Endothelial cell (in vitro differentiated cells): ENCODE data around the gene CDKN2AIP. TPM values are rescaled to one million over a fixed set of nuclear protein-coding genes. Genes with fewer than 3 reads are reported as not detected.
"Not testable (repeated sequence)": the region's sequence is repeated elsewhere in the genome, so short reads cannot be mapped to it uniquely, and the experiment has no call there.

Source experiments
- DNase-seq: peaks from one replicate; pipeline ENCODE4 v3.0.0; 2021; ENCODE audit warnings: low spot score
- H3K27ac Mint-ChIP-seq: one replicate; pipeline ENCODE4 v1.8.0; 2021; ENCODE audit warnings: mixed read lengths, inconsistent platforms; ENCODE audit not compliant: unreplicated experiment
- H3K27me3 Mint-ChIP-seq: one replicate; pipeline ENCODE4 v1.8.0; 2021; ENCODE audit warnings: mild to moderate bottlenecking, moderate library complexity, mixed read lengths, inconsistent platforms; ENCODE audit not compliant: unreplicated experiment
- H3K36me3 Mint-ChIP-seq: one replicate; pipeline ENCODE4 v1.8.0; 2021; ENCODE audit warnings: mild to moderate bottlenecking, low read depth, mixed read lengths, inconsistent platforms; ENCODE audit not compliant: unreplicated experiment
- H3K4me1 Mint-ChIP-seq: one replicate; pipeline ENCODE4 v1.8.0; 2021; ENCODE audit warnings: mild to moderate bottlenecking, mixed read lengths, inconsistent platforms; ENCODE audit not compliant: unreplicated experiment
- H3K4me3 Mint-ChIP-seq: one replicate; pipeline ENCODE4 v1.8.0; 2021; ENCODE audit warnings: mild to moderate bottlenecking, mixed read lengths, inconsistent platforms; ENCODE audit not compliant: unreplicated experiment
- H3K9me3 Mint-ChIP-seq: one replicate; pipeline ENCODE4 v1.8.0; 2021; ENCODE audit warnings: mixed read lengths, inconsistent platforms; ENCODE audit not compliant: unreplicated experiment
- CTCF ChIP-seq: fragments of 200-600 bp; sonication (generic); IDR thresholded peaks from one replicate; pipeline ENCODE4 v1.5.0; 2021; ENCODE audit warnings: antibody characterized with exemption; ENCODE audit not compliant: unreplicated experiment
- total RNA-seq: library from RNA; stranded (reverse); fragmentation: NEBNext Ultra II Directional; extraction: Animal tissue kit (Norgen Biotek cat#: 25700); gene quantifications from one replicate; pipeline ENCODE4 v1.2.1, GENCODE V29; 2021; ENCODE audit not compliant: unreplicated experiment

CDKN2AIP gene
- total RNA-seq, 1 donor from 2014 or later: 22.0 TPM

GRCh38 chr4:183455431-183456195, 11.2 kb downstream of the CDKN2AIP start:
- Mint-ChIP-seq H3K27me3 (no peaks in the 10 kb centered on the region), H3K9me3 (peaks cover 3% of the 10 kb centered on the region), H3K4me3 (no peak overlapping the region), H3K27ac (no peak overlapping the region), H3K36me3 (peaks cover 5% of the 10 kb centered on the region), H3K4me1 (no peaks in the 10 kb centered on the region)
- DNase-seq: no peak
- no peak for TF ChIP-seq CTCF

GRCh38 chr4:183458005-183458404, 13.6 kb downstream of the CDKN2AIP start:
- no peaks in the 10 kb centered on the region for H3K27me3 Mint-ChIP-seq
- no peaks in the 10 kb centered on the region for H3K36me3 Mint-ChIP-seq
- H3K9me3 Mint-ChIP-seq: peaks cover 3% of the 10 kb centered on the region
- no peak for DNase-seq
- H3K4me3 Mint-ChIP-seq: no peak overlapping the region
- no peak for TF ChIP-seq CTCF
- H3K4me1 Mint-ChIP-seq: no peaks in the 10 kb centered on the region
- H3K27ac Mint-ChIP-seq: no peak overlapping the region

- not testable (repeated sequence) for H3K36me3 Mint-ChIP-seq, H3K27me3 Mint-ChIP-seq, H3K9me3 Mint-ChIP-seq, H3K4me3 Mint-ChIP-seq, H3K27ac Mint-ChIP-seq, DNase-seq, H3K4me1 Mint-ChIP-seq
Measured at GRCh38 chr4:183463903-183464619, 19.6 kb downstream of the CDKN2AIP start.

- not testable (repeated sequence) for DNase-seq
Measured at GRCh38 chr4:183465879-183466278, 21.4 kb downstream of the CDKN2AIP start.

GRCh38 chr4:183467246-183467645, 22.8 kb downstream of the CDKN2AIP start:
- no peak for TF ChIP-seq CTCF
- no peak overlapping the region for H3K4me3 Mint-ChIP-seq
- peaks cover 2% of the 10 kb centered on the region for H3K27me3 Mint-ChIP-seq
- H3K36me3 Mint-ChIP-seq: peaks cover 11% of the 10 kb centered on the region
- H3K9me3 Mint-ChIP-seq: peaks cover 9% of the 10 kb centered on the region
- H3K27ac Mint-ChIP-seq: no peak overlapping the region
- H3K4me1 Mint-ChIP-seq: peaks cover 7% of the 10 kb centered on the region
- no peak for DNase-seq

More at GRCh38 chr4:183465879-183466278, 21.4 kb downstream of the CDKN2AIP start:
- H3K4me1 Mint-ChIP-seq, H3K4me3 Mint-ChIP-seq, H3K9me3 Mint-ChIP-seq, H3K27me3 Mint-ChIP-seq: not testable (repeated sequence)
- Mint-ChIP-seq H3K36me3 (peaks cover 11% of the 10 kb centered on the region), H3K27ac (peak overlapping the region; percentile 25)
